Measurements from ENCODE around the gene PBLD.

GRCh38 chr10:68315582-68315981 is 17.1 kb downstream of the PBLD start:
- TF ChIP-seq POLR2A (IDR thresholded peaks at IDR 0.05) (no peak), CTCF (IDR thresholded peaks at IDR 0.05 in 4 of 5, conservative IDR thresholded peaks at IDR 0.05 in 1 of 5) (no peak)

Measured in gastrocnemius medialis (tissue), 4 donors.